HepG2 (cell line): ENCODE measurements around the gene AGK. TPM values are rescaled to one million over a fixed set of nuclear protein-coding genes. Genes with fewer than 3 reads are reported as not detected.

Source experiments
- ATAC-seq: fragments of 200-7000 bp; cut with Tn5 transposase; 3 replicates; pipeline ENCODE4 v1.9.1; 2020; ENCODE audit warnings: mild to moderate bottlenecking, moderate library complexity
- BruUV-seq: library from RNA; stranded (reverse); fragments of 400-500 nt; replicated peaks from 2 replicates; lab custom pipeline; 2021; lab: Mats Ljungman, UMichigan
- CTCF ChIA-PET: fragments of 300-600 bp; formaldehyde crosslinking; extraction: SDS; loops from one replicate; lab custom pipeline; 2021; ENCODE audit warnings: low total read pairs, inconsistent platforms, low intra/inter-chr PET ratio; lab: Yijun Ruan, JAX
- POLR2A ChIA-PET: fragments of 350-600 bp; sonication (Branson Sonifier 250); formaldehyde crosslinking; loops from one replicate; lab custom pipeline; 2020; ENCODE audit warnings: antibody characterized with exemption, inconsistent platforms; lab: Yijun Ruan, JAX
- DNase-seq: peaks from one replicate; pipeline ENCODE4 v3.0.0-alpha.2; 2015; ENCODE audit warnings: low spot score
- FAIRE-seq: peaks from 3 replicates; lab custom pipeline; 2011; peaks lifted over from hg19 to GRCh38; lab: Jason Lieb, UNC
- H2AFZ ChIP-seq: one replicate; pipeline ENCODE4 v1.6.1; 2011; ENCODE audit warnings: low read length, inconsistent platforms
- H3K27ac ChIP-seq: fragments of 300-600 bp; 3 replicates; pipeline ENCODE4 v1.8.0; 2011; ENCODE audit warnings: mixed run types, mild to moderate bottlenecking, mixed read lengths, low read length, inconsistent platforms; ENCODE audit not compliant: insufficient read depth; ENCODE audit errors: extremely low read length
- H3K27me3 ChIP-seq, 2 experiments: fragments of 200-600 bp in 1 of 2; 2 replicates in 1 of 2; 3 replicates in 1 of 2; pipeline versions ENCODE4 v1.6.0 to v1.8.0; 2011; ENCODE audit warnings: low read length in 2 of 2, mild to moderate bottlenecking in 2 of 2, moderate library complexity in 2 of 2, inconsistent platforms in 1 of 2; ENCODE audit not compliant: insufficient read depth in 2 of 2, control insufficient read depth in 1 of 2
- H3K36me3 ChIP-seq, 2 experiments: fragments of 200-600 bp in 1 of 2; replicated peaks in 1 of 2; 2 replicates in 1 of 2; 3 replicates in 1 of 2; pipeline versions ENCODE4 v1.5.1 to v1.8.0; 2011; ENCODE audit warnings: low read length in 2 of 2, inconsistent platforms in 1 of 2; ENCODE audit not compliant: insufficient read depth in 2 of 2, control insufficient read depth in 1 of 2
- H3K4me1 ChIP-seq: 2 replicates; pipeline ENCODE4 v1.5.1; 2012; ENCODE audit warnings: low read length, inconsistent platforms; ENCODE audit not compliant: insufficient read depth
- H3K4me2 ChIP-seq: 2 replicates; pipeline ENCODE4 v1.6.0; 2011; ENCODE audit warnings: low read depth, low read length, inconsistent platforms
- H3K4me3 ChIP-seq, 3 experiments: fragments of 200-600 bp in 1 of 3; sonication (generic), shearing (Covaris generic) in 1 of 3; replicated peaks in 1 of 3; 2 replicates each; pipeline ENCODE4 v1.5.1; 2011 to 2016; ENCODE audit warnings: low read length in 3 of 3, inconsistent platforms in 2 of 3, low read depth in 2 of 3, mild to moderate bottlenecking in 2 of 3, control low read depth in 1 of 3, mixed read lengths in 1 of 3; ENCODE audit not compliant: insufficient read depth in 1 of 3
- H3K79me2 ChIP-seq: one replicate; pipeline ENCODE4 v1.6.1; 2011; ENCODE audit warnings: low read length, inconsistent platforms; ENCODE audit not compliant: insufficient read depth
- H3K9ac ChIP-seq: 2 replicates; pipeline ENCODE4 v1.6.0; 2011; ENCODE audit warnings: mild to moderate bottlenecking, low read depth, low read length, inconsistent platforms; ENCODE audit not compliant: insufficient read depth
- H3K9me3 ChIP-seq: 2 replicates; pipeline ENCODE4 v1.5.1; 2012; ENCODE audit warnings: mild to moderate bottlenecking, low read length
- H4K20me1 ChIP-seq: 2 replicates; pipeline ENCODE4 v1.6.0; 2011; ENCODE audit warnings: inconsistent platforms, mild to moderate bottlenecking, low read length, moderate library complexity; ENCODE audit not compliant: insufficient read depth
- AGO2 ChIP-seq: fragments of 200-400 bp; formaldehyde crosslinking; optimal IDR thresholded peaks from 2 replicates; pipeline ENCODE3; 2017; ENCODE audit warnings: mild to moderate bottlenecking, low read depth, low read length, moderate library complexity
- BCLAF1 ChIP-seq: fragments of 450-650 bp; IDR thresholded peaks from 2 replicates; pipeline ENCODE4 v1.6.1; 2017; ENCODE audit warnings: mild to moderate bottlenecking
- JUN ChIP-seq: sonication (generic); formaldehyde crosslinking; IDR thresholded peaks from 2 replicates; pipeline ENCODE4 v1.4.0; 2020; ENCODE audit warnings: mild to moderate bottlenecking, missing genetic modification reagents
- KDM5A ChIP-seq: fragments of 200-600 bp; sonication (generic); IDR thresholded peaks from 2 replicates; pipeline ENCODE4 v1.7.0; 2018; ENCODE audit warnings: antibody characterized with exemption, mild to moderate bottlenecking, low read length, borderline replicate concordance
- PAWR ChIP-seq: sonication (generic); formaldehyde crosslinking; IDR thresholded peaks from 2 replicates; pipeline ENCODE4 v1.4.0; 2020; ENCODE audit warnings: missing genetic modification reagents, mild to moderate bottlenecking, borderline replicate concordance
- PAX8 ChIP-seq: sonication (generic); formaldehyde crosslinking; IDR thresholded peaks from 2 replicates; pipeline ENCODE4 v1.8.0; 2022; ENCODE audit warnings: mild to moderate bottlenecking, missing genetic modification reagents, borderline replicate concordance
- ZNF251 ChIP-seq: sonication (generic); formaldehyde crosslinking; IDR thresholded peaks from 2 replicates; pipeline ENCODE4 v1.9.0; 2021; ENCODE audit warnings: mild to moderate bottlenecking, missing genetic modification reagents
- ZNF33A ChIP-seq: sonication (generic); formaldehyde crosslinking; IDR thresholded peaks from 2 replicates; pipeline ENCODE4 v1.5.1; 2020; ENCODE audit warnings: missing genetic modification reagents, mild to moderate bottlenecking, moderate library complexity, borderline replicate concordance
- ZNF34 ChIP-seq: sonication (generic); formaldehyde crosslinking; IDR thresholded peaks from 2 replicates; pipeline ENCODE4 v1.4.0; 2020; ENCODE audit warnings: mild to moderate bottlenecking, missing genetic modification reagents, borderline replicate concordance
- WGBS: methylation state at CpG from one replicate; pipeline ENCODE4 v1.1.6; 2017; ENCODE audit warnings: low lambda C conversion rate; 5-methylcytosine and 5-hydroxymethylcytosine counted together
- in situ Hi-C: cut with HindIII; loops from 2 replicates; pipeline ENCODE4 v1.10.0; 2017; ENCODE audit warnings: low pct_unique_long_range_greater_than_20kb; ENCODE audit not compliant: extremely low pct_ligation_motif_present
- intact Hi-C: fragments of 100-400 bp; cut with micrococcal nuclease; formaldehyde crosslinking; loops from one replicate; pipeline ENCODE4 v1.10.0; 2022; ENCODE audit not compliant: unreplicated experiment
- polyA plus RNA-seq, 8 experiments: library from polyadenylated mRNA; depleted of rRNA in 3 of 8; stranded (reverse) in 7 of 8; unstranded in 1 of 8; fragments of >200 nt; fragmentation: Illumina TruSeq in 4 of 8; extraction: Trizol in 4 of 8; gene quantifications; 2 replicates each; pipeline versions ENCODE4 v1.2.1 to v1.2.3, GENCODE V29; 2011 to 2016; ENCODE audit warnings: low read depth in 4 of 8, missing spikeins in 1 of 8, mixed read lengths in 1 of 8; ENCODE audit not compliant: insufficient read depth in 1 of 8
- total RNA-seq, 5 experiments: library from RNA; depleted of rRNA; stranded (reverse); fragments of >200 nt; fragmentation: Illumina TruSeq; extraction: Trizol; gene quantifications; 2 replicates each; pipeline ENCODE4 v1.2.3, GENCODE V29; 2016; ENCODE audit warnings: low read depth in 1 of 5
- TF ChIP-seq, protein P1 (sequence below): IDR thresholded peaks from 2 replicates; pipeline ENCODE4 v1.6.1; 2016; ENCODE audit warnings: low read depth
- TF ChIP-seq, protein P2 (sequence below), 2 experiments: fragments of 450-650 bp in 1 of 2; sonication (generic) in 1 of 2; formaldehyde crosslinking in 1 of 2; IDR thresholded peaks; 2 replicates each; pipeline versions ENCODE4 v1.6.1 to v1.8.0; 2016 to 2022; ENCODE audit warnings: antibody characterized with exemption in 1 of 2, mild to moderate bottlenecking in 1 of 2, missing genetic modification reagents in 1 of 2

The AGK gene
- total and polyA plus RNA-seq, 2 of the 13 experiments (the other 11 are each of a cell fraction or from before 2014, with no cell fraction given) = 23.7 to 30.1 TPM

GRCh38 chr7:141571059-141571458 is 19.8 kb downstream of the AGK start:
- POLR2A ChIA-PET = no interaction called here
- no TSS peak for BruUV-seq
- CTCF ChIA-PET = no interaction called here
- Histone ChIP-seq H3K9ac (no peak overlapping the region), H3K36me3 (peaks cover 4 to 15% of the 10 kb centered on the region in 2 experiments; a peak in 3 of 5 replicates), H3K4me3 (no peak overlapping the region), H3K27me3 (no peaks in the 10 kb centered on the region), H3K27ac (no peak overlapping the region), H4K20me1 (no peaks in the 10 kb centered on the region), H3K4me1 (no peaks in the 10 kb centered on the region), H3K79me2 (no peaks in the 10 kb centered on the region), H2AFZ (no peak overlapping the region), H3K9me3 (no peaks in the 10 kb centered on the region), H3K4me2 (no peak overlapping the region)
- in situ Hi-C loops = no loop called here
- DNase-seq (no peak), FAIRE-seq (no peak), ATAC-seq (no peak)
- intact Hi-C loops = no loop called here
- 100% methylated on average over 1 of the region's 1 CpG for WGBS
- no peak for TF ChIP-seq KDM5A
- TF ChIP-seq, protein P1, sequence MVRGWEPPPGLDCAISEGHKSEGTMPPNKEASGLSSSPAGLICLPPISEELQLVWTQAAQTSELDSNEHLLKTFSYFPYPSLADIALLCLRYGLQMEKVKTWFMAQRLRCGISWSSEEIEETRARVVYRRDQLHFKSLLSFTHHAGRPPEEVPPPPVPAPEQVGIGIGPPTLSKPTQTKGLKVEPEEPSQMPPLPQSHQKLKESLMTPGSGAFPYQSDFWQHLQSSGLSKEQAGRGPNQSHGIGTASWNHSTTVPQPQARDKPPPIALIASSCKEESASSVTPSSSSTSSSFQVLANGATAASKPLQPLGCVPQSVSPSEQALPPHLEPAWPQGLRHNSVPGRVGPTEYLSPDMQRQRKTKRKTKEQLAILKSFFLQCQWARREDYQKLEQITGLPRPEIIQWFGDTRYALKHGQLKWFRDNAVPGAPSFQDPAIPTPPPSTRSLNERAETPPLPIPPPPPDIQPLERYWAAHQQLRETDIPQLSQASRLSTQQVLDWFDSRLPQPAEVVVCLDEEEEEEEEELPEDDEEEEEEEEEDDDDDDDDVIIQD (CRISPR knock-in tag) = no peak
- TF ChIP-seq AGO2 = no peak
- no peak for TF ChIP-seq ZNF33A (CRISPR knock-in tag)
- no peak for TF ChIP-seq ZNF251 (CRISPR knock-in tag)
- no peak for TF ChIP-seq JUN (CRISPR knock-in tag)
- no peak for TF ChIP-seq PAX8 (CRISPR knock-in tag)
- TF ChIP-seq, protein P2, sequence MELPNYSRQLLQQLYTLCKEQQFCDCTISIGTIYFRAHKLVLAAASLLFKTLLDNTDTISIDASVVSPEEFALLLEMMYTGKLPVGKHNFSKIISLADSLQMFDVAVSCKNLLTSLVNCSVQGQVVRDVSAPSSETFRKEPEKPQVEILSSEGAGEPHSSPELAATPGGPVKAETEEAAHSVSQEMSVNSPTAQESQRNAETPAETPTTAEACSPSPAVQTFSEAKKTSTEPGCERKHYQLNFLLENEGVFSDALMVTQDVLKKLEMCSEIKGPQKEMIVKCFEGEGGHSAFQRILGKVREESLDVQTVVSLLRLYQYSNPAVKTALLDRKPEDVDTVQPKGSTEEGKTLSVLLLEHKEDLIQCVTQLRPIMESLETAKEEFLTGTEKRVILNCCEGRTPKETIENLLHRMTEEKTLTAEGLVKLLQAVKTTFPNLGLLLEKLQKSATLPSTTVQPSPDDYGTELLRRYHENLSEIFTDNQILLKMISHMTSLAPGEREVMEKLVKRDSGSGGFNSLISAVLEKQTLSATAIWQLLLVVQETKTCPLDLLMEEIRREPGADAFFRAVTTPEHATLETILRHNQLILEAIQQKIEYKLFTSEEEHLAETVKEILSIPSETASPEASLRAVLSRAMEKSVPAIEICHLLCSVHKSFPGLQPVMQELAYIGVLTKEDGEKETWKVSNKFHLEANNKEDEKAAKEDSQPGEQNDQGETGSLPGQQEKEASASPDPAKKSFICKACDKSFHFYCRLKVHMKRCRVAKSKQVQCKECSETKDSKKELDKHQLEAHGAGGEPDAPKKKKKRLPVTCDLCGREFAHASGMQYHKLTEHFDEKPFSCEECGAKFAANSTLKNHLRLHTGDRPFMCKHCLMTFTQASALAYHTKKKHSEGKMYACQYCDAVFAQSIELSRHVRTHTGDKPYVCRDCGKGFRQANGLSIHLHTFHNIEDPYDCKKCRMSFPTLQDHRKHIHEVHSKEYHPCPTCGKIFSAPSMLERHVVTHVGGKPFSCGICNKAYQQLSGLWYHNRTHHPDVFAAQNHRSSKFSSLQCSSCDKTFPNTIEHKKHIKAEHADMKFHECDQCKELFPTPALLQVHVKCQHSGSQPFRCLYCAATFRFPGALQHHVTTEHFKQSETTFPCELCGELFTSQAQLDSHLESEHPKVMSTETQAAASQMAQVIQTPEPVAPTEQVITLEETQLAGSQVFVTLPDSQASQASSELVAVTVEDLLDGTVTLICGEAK (IDR thresholded peaks at IDR 0.05) = no peak
- TF ChIP-seq, protein P2 (CRISPR knock-in tag; IDR thresholded peaks at IDR 0.05) = no peak
- no peak for TF ChIP-seq BCLAF1
- no peak for TF ChIP-seq PAWR
- no peak for TF ChIP-seq ZNF34
